Body of pancreas (tissue), 4 donors: ENCODE data around the gene LDLRAD3.

Experiments
- CTCF ChIP-seq, 7 experiments: fragments of 450-650 bp in 4 of 7; fragments of 200-600 bp in 3 of 7; sonication (generic) in 3 of 7; IDR thresholded peaks; one replicate each; pipeline ENCODE4 v1.5.1; 2016 to 2019; ENCODE audit warnings: antibody characterized with exemption in 7 of 7
- POLR2A ChIP-seq, 3 donors: fragments of 450-650 bp; IDR thresholded peaks; one replicate each; pipeline ENCODE4 v1.6.1; 2016; ENCODE audit warnings: antibody characterized with exemption in 3 of 3, mild to moderate bottlenecking in 2 of 3

DNA sequence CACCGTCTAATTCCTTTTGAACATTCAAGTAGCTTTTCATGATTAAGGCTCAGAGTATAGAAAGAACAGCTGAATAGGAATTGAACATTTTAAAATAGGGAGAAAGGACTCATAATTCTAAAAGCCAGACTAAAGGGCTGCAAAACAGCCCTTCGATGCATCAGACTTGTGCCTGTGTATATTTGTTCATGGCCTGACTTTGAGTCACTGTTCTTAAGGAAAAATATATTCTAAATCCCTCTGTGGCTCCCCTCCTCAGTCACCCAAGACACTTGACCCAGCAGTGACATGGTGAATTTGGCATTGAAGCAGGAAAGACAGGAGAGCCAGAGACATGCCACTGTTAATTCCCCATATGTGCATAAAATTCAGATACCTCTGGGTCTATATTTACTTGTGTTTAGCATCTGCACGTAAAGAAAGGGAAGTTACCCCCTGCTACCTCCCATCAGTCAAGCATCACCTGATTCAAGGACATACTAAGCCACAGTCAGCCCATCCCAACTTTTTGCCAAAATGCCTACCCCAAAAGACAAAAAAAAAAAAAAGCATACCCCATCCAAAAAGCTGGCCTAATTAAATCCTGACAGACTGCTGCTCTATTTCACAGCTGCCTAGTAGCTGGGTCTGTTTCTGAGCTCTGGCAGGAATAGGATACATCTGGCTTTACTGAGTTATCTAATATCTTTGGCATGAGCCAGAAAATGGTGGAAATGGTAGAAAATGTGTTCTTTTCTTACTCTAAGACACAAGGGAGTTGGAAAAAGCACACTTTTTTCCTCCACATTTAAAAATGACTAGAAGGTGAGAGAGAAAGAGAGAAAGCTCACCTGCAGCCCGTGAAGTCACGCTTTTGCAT is 251.9 kb downstream of the LDLRAD3 start:
- TF ChIP-seq CTCF (IDR thresholded peaks at IDR 0.05) (no peak), POLR2A (IDR thresholded peaks at IDR 0.05) (no peak)
